HG03060 (cell line): ENCODE data around the gene STAC.
A peak's percentile ranks its signal among the peaks of the same experiment; 100 is the strongest.

ENCODE experiments used
- ATAC-seq: cut with Tn5 transposase; IDR thresholded peaks from one replicate; pipeline ENCODE4 v1.9.1; 2021; ENCODE audit warnings: low read depth, moderate number of reproducible peaks; ENCODE audit not compliant: unreplicated experiment

STAC gene

DNA sequence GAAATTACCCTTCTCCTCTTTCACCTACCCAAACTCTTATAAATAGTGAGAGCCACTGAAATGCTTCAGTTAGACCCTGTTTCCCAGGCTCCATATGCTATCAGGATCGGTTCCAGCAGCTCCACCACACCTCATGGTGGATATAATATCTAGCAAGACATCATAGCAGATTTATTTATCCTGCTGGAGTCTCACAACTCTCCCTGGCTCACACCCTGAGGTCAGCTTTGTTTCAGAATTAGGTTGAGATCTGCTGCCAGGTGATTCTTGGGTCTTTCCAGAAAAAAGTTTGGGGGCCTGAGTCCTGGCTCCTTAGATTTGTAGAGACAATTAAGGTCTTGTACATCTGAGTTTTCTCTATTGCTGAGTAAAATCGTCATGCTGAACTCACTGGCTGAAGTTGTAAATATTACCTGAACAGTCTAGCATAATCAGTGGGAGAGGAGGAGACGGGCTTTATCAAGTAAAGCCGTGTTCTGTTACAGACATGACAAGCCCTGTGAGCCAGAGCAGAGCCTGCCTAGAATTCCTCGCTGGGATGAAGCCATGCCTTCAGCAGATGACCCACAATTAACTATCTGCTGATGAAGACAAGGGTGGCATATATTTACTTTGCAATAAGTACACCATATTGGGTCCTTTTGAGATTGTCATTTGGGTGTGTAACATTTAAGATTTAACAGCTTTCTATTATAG is 131.6 kb downstream of the STAC start:
- ATAC-seq, result no peak

- no peak for ATAC-seq
These were observed 132.3 kb downstream of the STAC start for GRCh38 chr3:36512555-36512954.

GRCh38 chr3:36514171-36514570 is 133.9 kb downstream of the STAC start:
- no peak for ATAC-seq

DNA sequence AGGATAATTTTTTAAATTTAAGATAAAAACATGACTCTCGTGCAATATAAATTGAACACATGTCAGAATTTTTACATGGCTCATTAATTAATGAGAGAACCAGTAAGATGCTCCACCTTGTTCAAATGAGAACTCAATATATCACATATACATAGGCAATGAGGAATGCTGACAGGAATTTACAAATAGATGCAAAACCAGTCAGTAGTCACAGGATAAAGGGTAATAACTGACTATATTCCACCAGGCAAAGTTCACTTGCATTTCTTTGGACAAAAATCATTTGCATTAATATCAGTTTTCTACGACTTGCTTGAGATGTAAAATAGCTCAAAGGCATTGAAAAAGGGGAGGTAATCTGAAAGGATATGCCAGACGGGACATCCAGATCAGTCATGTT is 139.4 kb downstream of the STAC start:
- no peak for ATAC-seq

DNA sequence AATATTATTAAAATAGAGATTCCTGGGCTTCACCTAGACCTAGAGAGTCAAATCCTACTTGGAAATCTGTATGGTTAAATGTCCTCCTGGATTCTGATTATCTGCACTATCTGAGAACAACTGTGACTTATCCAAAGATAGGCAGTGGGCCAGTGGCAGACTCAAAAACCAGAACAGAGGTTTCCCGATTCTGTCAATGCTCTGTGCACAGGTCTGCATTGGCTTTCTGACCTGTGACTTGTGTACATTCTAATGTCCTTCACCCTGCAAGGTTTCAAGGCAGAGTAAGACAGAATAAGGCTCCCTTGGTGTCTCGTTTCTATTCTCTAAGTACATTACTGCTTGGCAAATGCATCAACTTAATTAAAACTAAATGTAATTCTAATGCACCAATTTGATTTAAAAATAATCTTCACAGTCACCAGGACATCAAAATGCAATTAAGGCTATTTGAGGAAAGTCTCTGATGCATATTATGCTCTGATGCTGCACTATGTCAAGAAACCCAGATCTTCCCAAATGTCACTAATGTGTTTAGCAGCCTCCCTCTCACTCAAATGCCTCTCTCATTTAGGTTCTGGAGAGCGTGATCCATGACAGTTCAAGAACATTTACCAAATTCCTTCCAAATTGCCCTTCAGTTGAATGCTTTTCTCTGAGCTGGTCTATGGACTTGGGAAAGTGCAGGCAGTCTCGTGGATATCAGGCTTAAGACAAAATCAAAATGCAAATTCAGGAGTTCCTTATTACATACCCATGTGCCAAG is 140.1 kb downstream of the STAC start:
- no peak for ATAC-seq

DNA sequence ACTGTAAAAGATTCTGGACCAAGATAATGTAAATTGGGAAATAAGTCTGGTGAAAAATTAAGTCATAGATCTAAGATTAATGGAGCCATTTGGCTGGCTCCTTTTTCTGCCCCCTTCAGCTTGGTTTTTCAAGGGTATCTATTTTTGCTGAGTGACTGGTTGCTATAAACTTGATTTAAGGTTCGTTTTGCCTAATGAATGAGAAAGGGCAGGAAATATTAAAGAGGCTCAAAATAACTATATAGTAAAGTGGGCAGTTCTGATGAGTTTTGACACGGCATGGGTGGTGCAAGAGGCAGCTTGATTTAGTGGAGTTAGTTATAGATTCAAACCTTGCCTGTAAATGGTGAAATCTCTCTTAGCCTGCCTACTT is 140.7 kb downstream of the STAC start:
- no peak for ATAC-seq

DNA sequence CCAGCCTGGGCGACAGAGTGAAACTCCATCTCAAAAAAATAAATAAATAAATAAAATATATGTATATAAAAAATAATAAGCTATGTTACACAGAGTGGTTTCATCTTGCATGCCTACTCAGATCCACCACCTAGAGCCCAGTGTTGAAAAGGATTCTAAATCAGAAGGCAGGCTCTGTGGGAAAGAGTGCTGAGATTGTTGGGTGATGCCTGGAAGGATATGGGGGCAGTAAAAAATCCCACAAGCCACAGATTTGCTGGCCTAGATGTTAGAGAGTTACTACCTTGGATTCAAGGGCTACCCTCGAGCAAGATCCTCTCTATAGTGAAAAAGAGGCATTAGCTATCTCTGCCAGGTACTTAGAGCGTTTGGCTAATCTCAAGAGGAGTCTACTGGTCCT is 144.3 kb downstream of the STAC start:
- no peak for ATAC-seq

DNA sequence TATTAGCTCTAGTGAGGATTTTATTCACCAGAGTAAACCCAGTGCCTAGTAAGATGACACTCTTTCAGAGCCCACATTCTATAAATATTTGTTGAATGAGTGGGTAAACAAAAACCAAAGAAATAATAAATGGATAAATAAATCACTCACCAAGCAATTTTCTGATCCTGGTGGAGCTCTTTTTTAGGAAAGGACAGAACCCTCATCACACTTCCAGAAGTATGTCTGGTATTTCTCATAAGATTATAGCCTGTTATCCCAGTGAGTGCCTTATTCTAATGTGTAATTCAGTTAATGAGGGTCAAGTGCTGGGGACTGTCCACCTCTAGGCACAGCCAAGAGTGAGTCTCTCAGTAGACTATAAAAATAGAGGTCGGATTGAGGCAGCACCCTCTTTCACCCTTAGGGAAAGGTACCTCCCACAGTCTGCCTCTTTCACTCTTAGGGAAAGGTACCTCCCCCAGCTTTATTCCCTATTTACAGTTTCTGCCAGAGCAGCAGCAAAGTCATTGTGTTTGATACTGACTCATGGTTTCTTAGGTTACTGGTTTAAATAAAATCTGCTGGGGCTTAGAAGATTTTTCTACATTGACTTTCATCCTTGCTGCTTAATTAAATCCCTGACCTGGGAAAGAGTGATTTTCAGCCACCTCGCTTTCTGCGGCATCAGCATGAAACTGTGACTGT is 145.0 kb downstream of the STAC start:
- ATAC-seq, result no peak

- no peak for ATAC-seq
These were observed 157.9 kb downstream of the STAC start for GRCh38 chr3:36538136-36538749.

- ATAC-seq, result no peak
These were observed 160.7 kb downstream of the STAC start for GRCh38 chr3:36540888-36541518.

GRCh38 chr3:36542186-36542585 is 161.9 kb downstream of the STAC start:
- no peak for ATAC-seq

- no peak for ATAC-seq
These were observed 163.1 kb downstream of the STAC start for GRCh38 chr3:36543276-36543997.

- ATAC-seq, result no peak
These were observed 165.9 kb downstream of the STAC start for GRCh38 chr3:36546226-36546625.

DNA sequence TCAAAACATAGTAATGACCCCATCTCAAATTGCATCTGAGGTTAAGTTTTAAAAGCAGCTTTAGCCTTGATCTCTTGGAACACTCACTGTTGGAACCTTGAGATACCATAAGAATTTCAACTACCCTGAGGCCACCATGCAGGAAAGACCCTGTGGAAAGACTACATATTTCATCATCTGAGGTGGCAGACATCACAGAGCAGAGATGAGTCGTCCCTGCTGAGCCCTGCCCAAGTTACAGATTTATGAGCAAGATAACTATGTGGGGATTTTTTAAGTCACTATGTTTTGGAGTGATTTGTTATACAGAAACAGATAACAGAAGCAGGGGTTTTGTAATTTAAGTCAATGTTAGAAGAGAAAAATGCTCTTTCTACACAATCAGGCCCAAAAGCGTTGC is 168.4 kb downstream of the STAC start:
- ATAC-seq, result no peak

GRCh38 chr3:36557021-36557707 is 176.9 kb downstream of the STAC start:
- ATAC-seq, result peak; percentile 84

DNA sequence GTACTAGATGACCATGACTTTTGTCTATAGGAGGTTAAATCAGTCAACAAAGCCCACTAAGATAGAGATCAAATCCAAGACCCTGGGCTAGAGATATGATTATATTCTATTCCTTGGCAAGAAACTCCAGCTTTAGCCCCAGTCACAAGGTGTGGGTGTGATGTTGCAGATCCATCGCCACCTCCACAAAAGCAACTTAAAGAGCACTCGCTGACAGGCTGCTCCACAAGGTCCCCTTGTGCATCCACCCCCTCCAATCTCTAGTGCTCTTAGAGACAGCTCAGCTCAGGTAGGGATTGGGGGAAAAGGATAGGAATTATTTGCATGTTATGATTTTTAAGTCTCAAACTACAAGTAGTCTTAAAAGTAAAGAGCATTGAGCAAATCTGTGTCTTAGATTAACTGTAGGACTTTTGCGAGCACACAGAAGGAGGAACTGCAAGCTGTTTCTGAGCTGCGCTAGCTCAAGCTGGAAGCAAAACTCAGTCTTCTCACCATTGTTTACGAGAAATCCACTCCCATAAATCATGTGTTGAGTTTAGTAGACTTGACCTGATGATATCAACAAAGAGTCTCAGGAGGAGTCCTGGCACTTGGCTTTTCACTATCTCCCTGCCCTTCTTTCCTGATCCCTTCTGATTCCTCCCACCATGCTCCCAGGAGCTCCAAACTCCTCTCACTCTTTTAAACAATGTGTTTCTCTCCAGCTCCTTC is 177.6 kb downstream of the STAC start:
- ATAC-seq, result no peak

DNA sequence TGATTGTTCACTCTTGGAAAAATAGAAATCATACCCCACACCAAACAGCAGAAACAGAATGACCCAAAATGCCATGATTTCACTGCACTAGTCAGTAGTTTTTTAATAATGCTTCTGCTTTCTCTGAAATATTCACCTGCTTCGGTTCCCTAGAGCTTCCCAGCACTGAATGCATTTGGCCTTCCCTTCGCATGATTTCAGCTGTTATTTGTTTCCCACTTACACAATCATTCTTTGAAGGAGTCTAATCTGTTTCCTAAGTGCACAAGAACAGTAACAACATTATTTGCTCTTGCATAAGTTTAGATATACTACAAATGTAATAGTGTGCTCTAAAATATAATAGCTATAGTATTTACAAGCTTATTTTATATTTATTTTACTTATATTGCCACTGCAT is 178.7 kb downstream of the STAC start:
- ATAC-seq, result no peak

GRCh38 chr3:36560685-36561084 is 180.4 kb downstream of the STAC start:
- ATAC-seq, result no peak

DNA sequence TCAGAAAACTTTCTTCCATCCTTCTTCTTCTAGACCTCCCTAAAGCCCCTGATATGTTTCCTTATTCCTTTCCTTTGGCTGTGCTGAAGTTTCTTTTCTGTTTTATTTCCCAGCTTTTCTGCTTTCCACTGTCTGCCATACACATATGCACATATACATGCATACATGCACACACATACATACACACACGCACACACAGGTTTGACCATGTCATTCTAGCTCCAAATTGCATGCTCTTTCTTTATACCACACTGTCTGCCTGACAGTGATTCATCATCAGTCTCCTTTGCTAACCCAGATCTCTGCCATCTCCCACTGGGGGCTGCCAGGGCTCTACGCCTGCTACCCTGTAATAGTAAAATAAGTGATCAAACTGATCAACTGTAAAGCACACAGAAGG is 181.3 kb downstream of the STAC start:
- ATAC-seq, result no peak
